Measurements from ENCODE around the gene PCDHB6.

- TF ChIP-seq CTCF (IDR thresholded peaks at IDR 0.05) (no peak), POLR2A (IDR thresholded peaks at IDR 0.05) (no peak)
These were observed 30.6 kb upstream of the PCDHB6 start for GRCh38 chr5:141119250-141119649.
